Stimulated activated CD8-positive, alpha-beta memory T cell treated with anti-CD3 and anti-CD28 coated beads, Interleukin-12 subunit alpha, Interleukin-12 subunit beta, amount 100 ng/mL, for 24 hours (primary cell): Measurements from ENCODE around the gene ARHGAP5.
A peak's percentile ranks its signal among the peaks of the same experiment; 100 is the strongest.

ENCODE experiments used
- DNase-seq: peaks from one replicate; pipeline ENCODE4 v3.0.0-alpha.2; 2020; ENCODE audit errors: extremely low read depth

The ARHGAP5 gene, protein sequence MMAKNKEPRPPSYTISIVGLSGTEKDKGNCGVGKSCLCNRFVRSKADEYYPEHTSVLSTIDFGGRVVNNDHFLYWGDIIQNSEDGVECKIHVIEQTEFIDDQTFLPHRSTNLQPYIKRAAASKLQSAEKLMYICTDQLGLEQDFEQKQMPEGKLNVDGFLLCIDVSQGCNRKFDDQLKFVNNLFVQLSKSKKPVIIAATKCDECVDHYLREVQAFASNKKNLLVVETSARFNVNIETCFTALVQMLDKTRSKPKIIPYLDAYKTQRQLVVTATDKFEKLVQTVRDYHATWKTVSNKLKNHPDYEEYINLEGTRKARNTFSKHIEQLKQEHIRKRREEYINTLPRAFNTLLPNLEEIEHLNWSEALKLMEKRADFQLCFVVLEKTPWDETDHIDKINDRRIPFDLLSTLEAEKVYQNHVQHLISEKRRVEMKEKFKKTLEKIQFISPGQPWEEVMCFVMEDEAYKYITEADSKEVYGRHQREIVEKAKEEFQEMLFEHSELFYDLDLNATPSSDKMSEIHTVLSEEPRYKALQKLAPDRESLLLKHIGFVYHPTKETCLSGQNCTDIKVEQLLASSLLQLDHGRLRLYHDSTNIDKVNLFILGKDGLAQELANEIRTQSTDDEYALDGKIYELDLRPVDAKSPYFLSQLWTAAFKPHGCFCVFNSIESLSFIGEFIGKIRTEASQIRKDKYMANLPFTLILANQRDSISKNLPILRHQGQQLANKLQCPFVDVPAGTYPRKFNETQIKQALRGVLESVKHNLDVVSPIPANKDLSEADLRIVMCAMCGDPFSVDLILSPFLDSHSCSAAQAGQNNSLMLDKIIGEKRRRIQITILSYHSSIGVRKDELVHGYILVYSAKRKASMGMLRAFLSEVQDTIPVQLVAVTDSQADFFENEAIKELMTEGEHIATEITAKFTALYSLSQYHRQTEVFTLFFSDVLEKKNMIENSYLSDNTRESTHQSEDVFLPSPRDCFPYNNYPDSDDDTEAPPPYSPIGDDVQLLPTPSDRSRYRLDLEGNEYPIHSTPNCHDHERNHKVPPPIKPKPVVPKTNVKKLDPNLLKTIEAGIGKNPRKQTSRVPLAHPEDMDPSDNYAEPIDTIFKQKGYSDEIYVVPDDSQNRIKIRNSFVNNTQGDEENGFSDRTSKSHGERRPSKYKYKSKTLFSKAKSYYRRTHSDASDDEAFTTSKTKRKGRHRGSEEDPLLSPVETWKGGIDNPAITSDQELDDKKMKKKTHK (N-terminal part only)

DNA sequence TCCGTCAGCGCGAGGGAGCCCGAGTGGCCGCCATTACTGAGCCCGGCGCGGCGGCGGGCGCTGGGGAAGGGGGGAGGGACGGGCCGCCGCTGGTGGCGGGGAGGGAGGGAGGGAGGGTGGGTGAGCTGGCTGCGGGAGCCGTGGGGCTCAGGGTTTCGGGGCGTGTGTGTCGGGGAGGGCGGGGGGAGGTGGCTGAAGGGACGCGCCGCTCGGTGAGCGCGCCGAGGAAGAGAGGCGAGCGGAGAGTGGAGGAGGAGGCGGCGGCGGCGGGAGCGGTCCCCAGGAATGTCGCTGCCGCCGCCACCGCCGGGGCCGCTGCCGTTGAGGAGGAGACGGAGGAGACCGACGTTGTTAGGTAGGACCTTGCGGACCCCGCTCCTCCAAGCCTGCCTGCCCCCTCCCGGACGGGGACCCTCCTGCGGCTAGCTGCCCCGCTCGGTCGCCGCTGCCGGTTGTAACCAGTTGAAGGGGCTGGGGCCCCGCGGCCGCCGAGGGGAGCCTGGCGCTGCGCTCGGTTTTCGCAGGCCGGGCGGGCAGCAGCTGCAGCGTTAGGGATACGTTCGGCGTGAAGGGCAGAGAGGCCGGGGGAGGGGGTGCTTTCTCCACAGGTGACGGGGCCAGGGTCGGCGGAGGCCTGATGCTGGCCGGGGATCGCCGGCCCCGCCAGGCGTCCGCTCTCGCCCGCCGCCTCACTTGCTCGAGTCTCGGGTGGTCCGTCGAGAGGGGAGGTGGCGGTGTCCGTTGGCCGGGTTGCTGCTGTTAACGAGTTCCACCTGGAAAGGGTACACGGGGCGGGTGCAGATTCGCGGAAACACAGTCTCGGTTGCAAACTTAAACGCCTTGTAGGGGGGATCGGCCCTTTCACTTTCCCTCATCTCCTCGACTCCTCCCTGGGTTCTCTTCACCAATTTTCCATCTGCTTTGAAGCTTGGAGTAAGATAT lies at the start of gene ARHGAP5:
Gene ARHGAP5 (plus strand): TSS at position 224 of the 942 bp plus-strand sequence. CDS start 13,366 bp downstream, outside the sequence.
- peak; percentile 53 for DNase-seq

DNA sequence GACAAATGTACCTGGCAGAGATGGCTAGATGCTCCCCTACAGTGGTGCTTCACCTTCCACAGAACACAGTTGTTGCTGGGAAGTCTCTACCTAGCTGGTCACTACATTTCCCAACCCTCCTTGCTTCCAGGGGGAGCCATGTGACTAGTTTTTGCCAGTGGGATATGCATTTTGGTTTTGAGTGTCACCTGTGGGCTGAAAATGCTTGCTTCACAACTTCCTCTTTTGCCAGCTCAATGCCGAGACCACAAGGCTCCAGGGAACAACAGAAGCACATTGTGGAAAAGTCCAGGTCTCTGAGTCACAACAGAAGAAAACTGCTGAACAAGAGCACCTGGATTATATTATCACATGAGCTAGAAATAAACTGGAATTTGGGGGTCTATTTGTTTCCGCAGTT lies 48.5 kb upstream of the ARHGAP5 start:
- no peak for DNase-seq

DNA sequence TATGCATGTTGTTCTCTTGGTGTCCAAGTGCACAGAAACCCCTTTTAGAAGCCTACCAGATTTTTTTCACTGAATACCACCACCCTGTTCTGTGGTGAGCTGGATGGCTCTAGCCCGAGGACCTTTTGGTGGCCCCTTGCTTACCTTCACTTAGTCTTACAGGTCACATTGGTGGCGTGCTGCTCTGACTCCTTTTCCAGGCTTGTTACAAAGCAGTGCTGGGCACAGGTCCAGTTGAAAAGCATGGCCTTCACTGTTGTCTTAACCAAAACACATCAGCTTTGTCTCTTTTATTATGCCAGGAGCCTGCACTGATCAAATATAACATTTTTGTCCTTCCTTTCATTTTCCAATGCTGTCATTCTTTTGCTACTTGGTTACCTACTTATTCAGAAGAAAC lies 43.6 kb upstream of the ARHGAP5 start:
- no peak for DNase-seq

DNA sequence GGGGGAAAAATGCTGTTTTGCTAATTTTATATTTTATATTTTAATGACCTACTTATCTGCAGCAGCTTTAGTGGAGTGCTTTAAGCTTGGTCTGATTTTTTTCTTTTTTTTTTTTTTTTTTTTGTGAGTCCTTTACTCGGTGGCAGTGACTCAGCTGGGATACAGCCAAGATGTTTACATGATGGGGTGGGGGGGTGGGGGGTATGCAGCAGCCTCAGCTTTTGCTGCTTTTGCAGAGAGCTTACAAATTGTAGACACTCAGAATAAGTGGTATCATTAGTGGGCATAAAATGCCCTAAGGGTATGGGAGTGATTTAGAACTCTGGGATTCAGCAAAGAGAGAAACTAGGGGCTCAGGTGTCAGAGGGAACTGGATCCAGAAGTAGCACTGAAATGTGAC lies 38.2 kb upstream of the ARHGAP5 start:
- DNase-seq, result no peak

DNA sequence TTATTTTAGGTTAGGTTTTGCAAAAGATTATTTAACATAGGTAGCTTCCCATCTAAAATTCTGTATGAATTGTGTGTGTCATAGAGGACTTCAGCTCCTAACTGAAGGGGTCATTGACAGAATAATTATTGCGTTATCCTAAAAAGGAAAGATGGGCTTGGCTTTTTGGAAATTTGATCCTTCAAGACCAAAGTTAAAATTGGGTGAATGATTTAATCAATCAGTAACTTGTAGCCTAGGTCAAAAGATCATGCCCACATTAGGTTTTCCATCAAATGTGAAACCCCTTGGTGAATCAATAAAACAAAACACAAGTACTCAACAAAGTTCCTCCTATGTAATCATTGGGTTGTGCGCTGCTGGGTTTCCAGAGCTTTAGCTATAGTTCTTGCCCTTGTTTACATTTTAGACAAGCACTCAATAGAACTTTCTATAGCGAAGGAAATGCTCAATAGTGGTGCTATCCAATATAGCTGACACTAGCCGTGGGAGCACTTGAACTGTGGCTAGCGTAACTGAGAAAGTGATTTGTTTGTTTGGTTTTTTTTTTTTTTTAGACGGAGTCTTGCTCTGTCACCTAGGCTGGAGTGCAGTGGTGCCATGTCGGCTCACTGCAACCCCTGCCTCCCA lies 37.6 kb upstream of the ARHGAP5 start:
- DNase-seq, result no peak

DNA sequence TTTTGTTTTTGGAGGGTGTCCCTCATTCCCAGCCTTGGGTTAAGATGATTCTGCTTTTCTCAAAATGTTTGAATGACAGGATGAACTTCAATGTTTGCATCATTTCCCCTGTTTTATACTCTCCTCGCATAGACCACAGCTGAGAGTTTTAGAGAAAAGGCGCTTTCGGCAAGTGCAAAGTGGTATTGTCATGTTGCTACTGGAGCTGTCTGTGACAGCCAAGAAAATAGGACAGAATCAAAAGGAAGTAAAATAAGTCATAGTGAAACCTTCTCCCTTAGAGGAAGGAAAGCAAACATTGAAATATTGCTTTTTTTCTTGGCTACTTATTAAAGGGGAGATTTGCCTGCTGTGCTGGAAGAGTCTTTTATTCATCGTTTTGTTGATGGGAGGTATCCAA lies 33.5 kb upstream of the ARHGAP5 start:
- DNase-seq, result no peak

DNA sequence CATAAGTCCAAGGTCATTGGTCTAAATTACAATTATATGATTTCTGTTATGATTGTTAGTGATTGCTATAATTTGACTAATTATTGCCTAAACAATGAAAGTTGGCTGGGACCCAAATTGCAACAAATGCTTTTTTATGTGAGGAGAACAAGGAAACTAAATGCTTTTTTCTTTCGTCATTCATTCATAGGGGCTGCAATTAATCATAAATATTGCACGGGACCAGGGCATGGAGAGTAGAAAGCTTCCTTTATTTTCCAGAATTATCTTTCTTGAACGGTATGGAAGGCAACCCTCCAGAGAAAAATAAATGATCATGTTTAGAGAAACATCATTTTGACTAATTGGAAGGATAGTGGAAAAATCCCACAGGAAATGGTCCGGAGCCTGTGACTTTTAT lies 32.6 kb upstream of the ARHGAP5 start:
- no peak for DNase-seq

DNA sequence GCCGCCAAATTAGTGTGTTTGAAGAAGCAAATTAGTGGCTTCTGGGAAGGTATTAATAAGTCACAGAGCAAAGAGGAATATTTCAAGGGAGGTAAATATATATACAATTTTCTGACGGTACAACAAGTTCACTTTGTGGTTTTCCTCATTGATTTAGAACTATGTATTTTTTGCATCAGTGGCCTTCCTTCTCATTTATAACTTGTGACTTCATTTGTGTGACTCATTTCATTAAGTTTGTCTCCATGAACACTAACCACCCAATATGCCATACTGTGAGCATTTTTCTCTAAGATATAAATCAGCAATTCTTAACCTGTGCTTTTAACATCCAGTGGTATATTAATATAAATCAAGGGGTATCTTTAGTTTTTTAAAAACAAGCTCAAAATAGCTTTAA lies 29.3 kb upstream of the ARHGAP5 start:
- DNase-seq, result no peak

DNA sequence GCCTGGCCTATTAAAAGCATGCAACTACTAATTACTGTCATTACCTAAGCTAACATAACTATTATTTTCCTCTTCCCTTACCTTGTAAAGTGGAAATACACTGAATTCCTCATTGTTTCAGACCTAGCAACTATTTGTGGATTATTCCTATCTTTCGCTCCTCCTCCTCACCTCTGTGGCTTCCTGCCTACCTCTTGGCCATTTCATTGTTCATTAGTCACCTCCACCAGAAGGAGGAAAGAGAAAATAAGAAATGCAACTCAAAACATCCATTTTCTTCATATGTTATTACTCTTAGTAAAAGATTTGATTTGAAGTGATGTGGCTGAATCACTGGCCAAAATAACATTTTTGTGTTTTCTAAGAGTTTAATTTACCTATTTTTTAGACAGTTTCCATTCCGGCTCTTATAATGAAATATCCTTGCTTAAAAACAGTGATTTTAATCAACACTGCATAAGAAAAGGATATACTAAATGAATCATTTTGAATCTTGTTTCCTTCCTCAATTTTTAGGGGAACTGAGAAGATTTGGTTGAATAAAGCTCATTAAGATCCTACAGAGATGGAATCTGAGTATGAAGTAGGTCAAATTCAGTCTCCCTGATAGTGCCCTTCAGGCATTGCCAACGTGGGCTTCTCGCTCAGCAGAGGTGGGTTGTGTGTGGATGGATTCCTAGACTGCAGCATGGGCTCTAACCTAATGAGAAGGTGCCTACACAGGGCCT lies 27.6 kb upstream of the ARHGAP5 start:
- no peak for DNase-seq

DNA sequence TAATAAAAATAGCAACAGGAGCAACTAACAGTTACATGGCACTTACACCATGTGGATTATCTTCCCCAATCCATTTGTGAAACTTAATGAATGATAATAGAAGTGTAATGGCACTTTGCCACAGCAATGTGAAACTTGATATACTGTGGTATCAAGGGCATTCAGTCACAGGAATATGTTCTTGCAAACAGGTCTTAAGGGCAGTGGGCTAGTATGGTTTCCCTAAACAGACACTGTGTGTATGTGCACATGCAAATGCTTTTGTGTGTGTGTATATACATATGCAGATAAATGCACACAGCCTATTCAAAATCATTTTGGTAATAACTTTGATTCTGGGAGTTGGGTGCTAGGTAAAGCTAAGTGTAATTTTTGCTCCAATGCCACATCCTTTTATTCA lies 26.2 kb upstream of the ARHGAP5 start:
- DNase-seq, result no peak

DNA sequence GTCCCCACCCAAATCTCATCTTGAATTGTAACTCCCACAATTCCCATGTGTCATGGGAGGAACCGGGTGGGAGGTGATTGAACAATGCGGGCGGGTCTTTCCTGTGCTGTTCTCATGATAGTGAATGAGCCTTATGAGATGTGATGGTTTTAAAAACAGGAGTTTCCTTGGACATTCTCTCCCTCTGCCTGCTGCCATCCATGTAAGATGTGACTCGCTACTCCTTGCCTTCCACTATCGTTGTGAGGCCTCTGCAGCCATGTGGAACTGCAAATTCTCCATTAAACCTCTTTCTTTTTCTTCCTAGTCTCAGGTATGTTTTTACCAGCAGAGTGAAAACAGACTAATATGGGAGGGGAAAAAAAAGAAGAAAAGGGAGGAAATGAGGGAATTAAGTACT lies 22.6 kb upstream of the ARHGAP5 start:
- DNase-seq, result no peak

DNA sequence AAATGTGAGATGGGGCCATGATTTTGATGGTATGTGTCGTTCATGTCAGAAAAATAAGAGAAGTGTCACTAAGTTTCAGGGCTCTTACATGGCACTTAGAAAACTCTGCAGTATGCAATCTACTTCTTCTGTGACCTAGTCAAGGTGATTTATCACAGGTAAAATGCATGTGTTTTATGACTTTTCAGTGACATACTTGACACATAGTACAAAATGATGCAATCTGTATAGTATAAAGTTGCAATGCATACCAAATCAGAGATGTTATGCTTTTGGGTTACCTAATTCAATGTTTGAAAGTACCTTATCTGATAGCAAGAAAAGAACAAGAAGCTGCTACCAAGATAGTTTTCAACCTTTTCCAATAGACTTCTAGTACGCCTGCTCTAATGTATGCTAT lies 21.9 kb upstream of the ARHGAP5 start:
- DNase-seq, result no peak

DNA sequence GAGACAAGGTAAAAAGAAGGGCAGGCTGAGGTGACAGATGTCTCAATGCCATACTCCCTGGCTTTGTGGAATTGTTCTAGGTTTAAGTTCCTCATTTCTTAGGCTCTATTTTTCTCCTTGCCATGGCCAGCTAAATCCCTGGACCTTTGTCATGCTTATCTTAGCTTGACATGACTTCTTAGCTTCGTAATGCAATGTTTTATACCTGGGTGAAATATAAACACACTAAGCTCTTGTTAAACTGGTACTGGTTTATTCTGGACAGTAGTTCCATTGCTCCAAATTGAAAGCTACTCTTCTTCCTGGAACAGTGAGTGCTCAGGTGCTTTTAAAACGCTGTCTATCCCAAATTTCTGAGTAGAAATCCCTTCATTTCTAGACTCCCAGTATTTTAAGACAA lies 17.4 kb upstream of the ARHGAP5 start:
- no peak for DNase-seq

DNA sequence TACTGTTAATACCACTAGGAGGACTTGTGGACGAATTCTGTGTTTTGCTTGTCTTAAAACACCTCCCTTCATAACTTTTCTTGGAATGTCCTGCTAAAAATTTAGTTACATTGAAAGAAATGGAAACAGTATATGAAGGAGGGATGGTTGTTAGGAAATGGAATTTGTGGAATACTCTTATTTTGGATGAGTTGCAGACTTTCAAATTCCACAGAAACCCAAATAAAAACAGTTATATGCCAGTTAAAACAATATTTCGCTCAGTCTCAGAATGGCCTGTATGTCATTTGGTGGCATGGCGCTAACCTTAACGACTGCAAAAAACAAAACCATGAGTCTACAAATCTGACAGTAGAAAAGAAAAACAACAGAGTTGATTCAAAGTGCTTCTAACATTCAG lies 12.2 kb upstream of the ARHGAP5 start:
- no peak for DNase-seq

DNA sequence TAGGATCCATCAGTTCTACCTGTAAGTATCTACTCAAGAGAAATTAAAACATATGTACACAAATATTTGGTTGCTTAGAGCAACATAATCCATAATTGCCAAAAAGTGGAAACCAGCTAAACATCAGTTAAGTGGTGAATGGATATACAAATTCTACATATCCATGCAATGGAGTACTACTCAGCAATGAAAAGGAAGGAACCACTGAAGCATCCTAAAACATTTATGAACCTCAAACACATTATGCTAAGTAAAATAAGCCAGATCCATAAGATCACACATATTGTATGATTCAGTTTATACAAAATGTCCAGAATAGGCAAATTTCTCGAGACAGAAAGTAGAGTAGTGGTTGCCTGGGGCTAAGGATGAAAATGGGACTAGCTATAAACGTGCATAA lies 8.4 kb upstream of the ARHGAP5 start:
- DNase-seq, result no peak

DNA sequence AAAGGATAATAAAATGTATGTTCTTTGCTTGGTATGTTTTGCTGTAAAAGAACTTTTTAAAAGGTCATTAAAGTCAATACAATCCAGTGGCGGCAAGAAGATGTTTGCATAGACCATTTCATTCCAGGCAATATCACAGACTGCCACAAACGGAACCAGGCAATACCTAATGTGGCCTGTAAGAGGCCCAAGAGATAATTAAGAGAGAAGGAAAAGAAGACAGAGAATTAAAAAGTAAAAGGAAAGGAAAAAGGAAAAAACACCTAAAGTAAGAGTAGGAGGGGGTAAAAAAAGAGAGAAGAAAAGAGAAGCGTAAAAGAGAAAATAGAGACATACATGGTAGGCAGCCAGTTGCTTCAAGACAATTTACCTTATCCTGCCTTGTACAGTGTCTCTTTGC lies 6.8 kb upstream of the ARHGAP5 start:
- DNase-seq, result no peak

DNA sequence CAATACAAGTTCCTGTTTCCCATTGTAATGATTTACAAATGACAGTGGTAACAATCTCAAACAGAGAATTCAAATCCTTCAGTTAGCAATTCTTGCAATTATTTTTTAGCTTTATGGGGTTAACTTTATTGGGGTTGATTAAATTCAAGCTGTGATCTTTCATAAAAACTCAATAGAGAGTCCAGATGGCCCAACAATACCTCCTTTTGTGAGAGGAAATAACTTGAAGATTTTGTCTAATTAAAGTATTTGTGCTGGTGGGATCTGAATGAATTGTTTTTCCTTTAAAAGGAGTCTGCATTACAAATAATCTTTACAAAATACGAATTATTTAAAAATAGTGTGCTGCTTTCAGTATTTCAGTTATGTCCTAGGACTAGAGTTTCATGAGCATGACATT lies 4.4 kb upstream of the ARHGAP5 start:
- DNase-seq, result no peak

DNA sequence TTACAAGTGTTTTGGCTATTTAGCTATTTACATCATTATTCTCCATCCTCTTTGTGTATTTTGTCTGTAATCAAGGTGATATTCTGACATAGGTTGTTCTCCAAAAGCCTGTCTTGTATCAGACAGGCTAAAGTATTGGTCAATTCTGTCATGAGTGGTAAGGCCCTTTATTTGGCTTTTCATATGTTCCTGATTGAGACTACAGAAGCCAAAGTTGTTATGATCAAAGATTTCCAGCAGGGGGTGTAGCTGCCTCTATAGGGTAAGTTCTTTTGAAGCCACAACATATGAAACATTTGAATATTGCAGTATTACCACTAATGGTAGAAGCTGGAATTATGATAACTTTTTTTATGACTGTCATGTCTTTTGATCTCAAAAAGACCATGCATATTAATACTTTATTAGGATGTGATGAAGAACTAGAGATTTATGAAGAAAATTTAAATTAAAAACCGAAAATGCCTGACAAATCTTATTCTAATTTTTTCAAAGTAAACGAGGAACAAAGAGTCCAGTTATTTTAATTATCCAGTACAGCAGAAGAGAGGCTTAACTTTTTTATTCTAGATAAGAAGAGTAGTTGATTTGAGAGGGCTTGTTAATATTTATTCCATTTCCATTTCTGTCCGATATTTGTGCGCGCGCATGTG lies 3.4 kb upstream of the ARHGAP5 start:
- no peak for DNase-seq

DNA sequence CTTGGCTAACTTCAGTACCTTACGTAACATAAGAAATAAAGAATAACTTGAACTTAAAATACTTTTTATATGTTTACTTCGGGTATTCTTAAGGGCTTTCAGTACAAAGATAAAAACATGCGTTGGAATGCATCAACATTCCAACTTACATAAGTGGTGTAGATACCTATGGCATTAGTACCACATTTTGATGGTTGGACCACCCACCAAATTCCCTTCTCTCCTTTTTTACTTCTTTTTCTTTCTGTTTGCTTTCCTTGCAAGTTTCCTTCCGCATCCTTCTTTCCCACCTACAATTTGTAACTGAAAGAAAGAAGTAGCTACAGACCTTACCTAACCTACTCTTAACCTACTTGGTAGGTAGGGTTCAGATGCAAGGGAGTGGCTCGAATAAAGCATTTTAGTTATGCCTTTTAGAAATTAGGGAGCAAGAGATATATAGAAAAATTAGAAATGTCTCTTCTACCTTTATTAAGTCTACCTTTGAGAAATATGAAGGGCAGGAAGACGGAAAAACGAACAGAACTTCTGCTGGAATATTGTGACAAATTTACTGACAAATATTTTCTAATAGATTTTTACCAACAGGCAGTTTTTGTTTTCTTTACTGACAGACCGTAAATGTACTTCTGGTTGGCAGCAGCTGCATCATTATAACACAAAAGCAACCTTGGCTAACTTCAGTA lies 2.1 kb upstream of the ARHGAP5 start:
- DNase-seq, result no peak
